ENCODE data around the gene ZNF837.
"Not testable (repeated sequence)": the region's sequence is repeated elsewhere in the genome, so short reads cannot be mapped to it uniquely, and the experiment has no call there.

Gene ZNF837

GRCh38 chr19:58409010-58409790, 28.4 kb upstream of the ZNF837 start:
- ATAC-seq: peak; percentile 76
- no peak for TF ChIP-seq PATZ1 (CRISPR knock-in tag; IDR thresholded peaks at IDR 0.05; ENCODE audit: borderline replicate concordance)
- no peak for TF ChIP-seq BACH2 (CRISPR knock-in tag; IDR thresholded peaks at IDR 0.05; ENCODE audit: borderline replicate concordance)

GRCh38 chr19:58408152-58409009, 27.6 kb upstream of the ZNF837 start, which contains the start of gene ZNF584:
Gene ZNF584, plus strand, starts transcription at chr19:58408649. Its CDS starts 499 bp downstream, at chr19:58409148.
- peak; percentile 97 for ATAC-seq
- no peak for TF ChIP-seq POU6F1 (CRISPR knock-in tag; IDR thresholded peaks at IDR 0.05; ENCODE audit: borderline replicate concordance, low read depth)
- TF ChIP-seq TOX (CRISPR knock-in tag; IDR thresholded peaks at IDR 0.05; ENCODE audit: borderline replicate concordance): no peak
- TF ChIP-seq RARB (CRISPR knock-in tag; IDR thresholded peaks at IDR 0.05): no peak
- no peak for TF ChIP-seq PPARA (CRISPR knock-in tag; IDR thresholded peaks at IDR 0.05; ENCODE audit: borderline replicate concordance)
- TF ChIP-seq ARNTL (CRISPR knock-in tag; IDR thresholded peaks at IDR 0.05; ENCODE audit: borderline replicate concordance, low read depth): no peak
- no peak for TF ChIP-seq ZFP30 (CRISPR knock-in tag; IDR thresholded peaks at IDR 0.05)
- no peak for TF ChIP-seq OSR1 (CRISPR knock-in tag; IDR thresholded peaks at IDR 0.05)
- TF ChIP-seq GLIS3 (CRISPR knock-in tag; IDR thresholded peaks at IDR 0.05): no peak
- no peak for TF ChIP-seq ZNF8 (CRISPR knock-in tag; IDR thresholded peaks at IDR 0.05)
- no peak for TF ChIP-seq CREB5 (CRISPR knock-in tag; IDR thresholded peaks at IDR 0.05; ENCODE audit: low read depth)

GRCh38 chr19:58407658-58408151, 26.9 kb upstream of the ZNF837 start:
- TF ChIP-seq ESRRG (CRISPR knock-in tag; IDR thresholded peaks at IDR 0.05) (no peak), SNAI2 (CRISPR knock-in tag; IDR thresholded peaks at IDR 0.05) (no peak), CSDC2 (CRISPR knock-in tag; IDR thresholded peaks at IDR 0.05) (no peak)
- peak; percentile 8 for ATAC-seq

- no peak for ATAC-seq
Measured at GRCh38 chr19:58406818-58407657, 26.2 kb upstream of the ZNF837 start.

GRCh38 chr19:58403920-58404478, 23.2 kb upstream of the ZNF837 start:
- ATAC-seq: not testable (repeated sequence)

More at GRCh38 chr19:58406818-58407657, 26.2 kb upstream of the ZNF837 start:
- no peak for TF ChIP-seq ARNTL (CRISPR knock-in tag; IDR thresholded peaks at IDR 0.05; ENCODE audit: borderline replicate concordance, low read depth)
- no peak for TF ChIP-seq ZFP30 (CRISPR knock-in tag; IDR thresholded peaks at IDR 0.05)
- TF ChIP-seq ESRRG (CRISPR knock-in tag; IDR thresholded peaks at IDR 0.05): no peak
- TF ChIP-seq POU6F1 (CRISPR knock-in tag; IDR thresholded peaks at IDR 0.05; ENCODE audit: borderline replicate concordance, low read depth): no peak
- TF ChIP-seq ZNF8 (CRISPR knock-in tag; IDR thresholded peaks at IDR 0.05): no peak
- no peak for TF ChIP-seq TCF4 (CRISPR knock-in tag; IDR thresholded peaks at IDR 0.05; ENCODE audit: borderline replicate concordance)
- no peak for TF ChIP-seq RARB (CRISPR knock-in tag; IDR thresholded peaks at IDR 0.05)
- TF ChIP-seq BACH2 (CRISPR knock-in tag; IDR thresholded peaks at IDR 0.05; ENCODE audit: borderline replicate concordance): no peak
- TF ChIP-seq ISL1 (CRISPR knock-in tag; IDR thresholded peaks at IDR 0.05): no peak
- TF ChIP-seq CSDC2 (CRISPR knock-in tag; IDR thresholded peaks at IDR 0.05): no peak
- TF ChIP-seq GLIS3 (CRISPR knock-in tag; IDR thresholded peaks at IDR 0.05): no peak
- no peak for TF ChIP-seq CSRNP3 (CRISPR knock-in tag; IDR thresholded peaks at IDR 0.05)
